Stimulated activated CD4-positive, alpha-beta T cell treated with anti-CD3 and anti-CD28 coated beads, Interleukin-4, amount 100 ng/mL, for 4 hours (primary cell): Measurements from ENCODE around the gene WNT9A.
"Not testable (repeated sequence)": the region's sequence is repeated elsewhere in the genome, so short reads cannot be mapped to it uniquely, and the experiment has no call there.

Experiments used
- DNase-seq, 2 experiments: peaks; one replicate each; pipeline ENCODE4 v3.0.0-alpha.2; 2020

WNT9A gene

GRCh38 chr1:227909923-227910328, 37.8 kb downstream of the WNT9A start:
- DNase-seq, result not testable (repeated sequence)

GRCh38 chr1:227909188-227909587, 38.5 kb downstream of the WNT9A start:
- no peak for DNase-seq

DNA sequence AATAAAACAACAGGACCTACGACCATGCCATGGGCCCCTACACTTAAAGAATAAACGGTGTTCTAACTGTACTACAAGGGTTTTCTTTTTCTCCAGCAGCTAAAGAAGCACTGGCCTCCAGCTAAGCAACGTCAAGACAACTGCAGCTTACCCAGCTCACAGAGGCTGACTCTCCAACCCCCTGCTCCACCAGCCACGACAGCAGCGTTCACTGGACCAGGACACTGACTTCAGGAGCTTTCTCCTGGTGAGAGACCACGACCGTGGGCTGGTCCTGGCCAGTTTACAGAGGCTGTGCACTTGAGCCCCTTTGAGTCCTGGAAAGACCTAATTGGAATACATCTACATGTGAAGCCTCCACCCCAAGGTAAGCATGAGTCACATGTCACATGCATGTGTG, 39.4 kb downstream of the WNT9A start:
- no peak for DNase-seq

- no peak for DNase-seq
Observed at GRCh38 chr1:227907439-227908015, 40.2 kb downstream of the WNT9A start.

- DNase-seq, result no peak
Observed at GRCh38 chr1:227906550-227907071, 41.1 kb downstream of the WNT9A start.

DNA sequence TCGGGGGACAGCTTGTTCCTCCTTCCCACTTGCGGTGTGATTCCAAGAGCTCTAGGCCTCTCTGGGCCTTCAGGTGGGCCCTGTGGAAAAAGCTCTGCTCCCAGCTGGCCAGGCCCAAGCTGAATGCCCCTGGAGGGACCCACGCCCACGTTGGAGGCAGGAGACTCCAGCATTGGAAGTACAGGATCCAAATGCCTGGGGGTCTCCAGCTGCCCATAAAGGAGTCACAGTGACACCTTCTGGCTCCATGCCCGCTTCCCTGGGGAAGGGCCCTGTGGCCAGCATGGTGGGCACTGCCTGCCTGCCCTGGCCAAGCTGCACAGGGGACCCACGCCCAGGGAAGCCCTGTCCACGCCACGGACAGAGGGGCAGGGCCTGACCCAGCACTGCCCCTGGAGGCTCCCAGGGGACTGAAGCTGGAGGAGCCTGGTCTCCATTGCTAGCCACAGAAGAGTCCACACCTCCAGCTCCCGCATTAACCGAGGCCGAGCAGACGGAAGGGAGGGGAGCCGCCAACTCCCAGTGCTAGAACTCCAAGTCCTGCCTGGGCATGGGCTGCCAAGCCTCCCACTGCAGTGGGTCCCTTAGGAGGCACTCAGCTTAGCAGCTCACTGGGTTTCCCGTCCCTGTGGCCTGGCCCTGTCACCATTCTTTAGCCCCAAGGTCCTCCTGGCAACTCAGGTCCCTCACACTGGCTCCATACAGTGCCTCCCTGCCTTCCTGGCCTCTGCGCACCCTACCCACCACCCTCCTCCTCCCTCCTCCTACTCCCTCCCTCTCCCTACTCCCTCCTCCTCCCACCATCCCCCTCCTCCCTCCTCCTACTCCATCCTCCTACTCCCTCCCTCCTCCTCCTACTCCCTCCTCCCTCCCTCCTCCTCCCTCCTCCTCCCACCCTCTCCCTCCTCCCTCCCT, 41.9 kb downstream of the WNT9A start:
- no peak for DNase-seq

- DNase-seq, result no peak
Observed at GRCh38 chr1:227904541-227905335, 43.0 kb downstream of the WNT9A start.

- DNase-seq, result no peak
Observed at GRCh38 chr1:227903614-227904501, 43.9 kb downstream of the WNT9A start.

- DNase-seq, result no peak
Observed at GRCh38 chr1:227903061-227903521, 44.6 kb downstream of the WNT9A start.

DNA sequence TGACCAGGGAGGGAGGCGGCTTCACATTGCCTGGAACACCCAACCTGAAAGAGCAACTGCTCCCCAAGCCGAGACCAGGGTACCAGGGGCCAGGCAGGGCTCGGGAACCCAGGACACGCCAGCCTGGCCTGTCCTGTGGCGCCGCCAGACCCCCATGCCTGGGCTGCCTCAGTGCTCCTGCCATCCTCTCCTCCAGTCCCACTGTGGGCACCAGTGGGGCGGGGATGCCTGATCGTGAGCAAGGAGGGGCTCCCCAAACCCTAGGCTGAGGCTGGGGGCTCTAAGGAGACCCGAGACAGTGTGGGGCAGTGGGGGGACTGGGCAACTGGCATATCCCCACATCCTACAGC, 45.1 kb downstream of the WNT9A start:
- DNase-seq, result no peak

- DNase-seq, result no peak
Observed at GRCh38 chr1:227901906-227902640, 45.7 kb downstream of the WNT9A start.

DNA sequence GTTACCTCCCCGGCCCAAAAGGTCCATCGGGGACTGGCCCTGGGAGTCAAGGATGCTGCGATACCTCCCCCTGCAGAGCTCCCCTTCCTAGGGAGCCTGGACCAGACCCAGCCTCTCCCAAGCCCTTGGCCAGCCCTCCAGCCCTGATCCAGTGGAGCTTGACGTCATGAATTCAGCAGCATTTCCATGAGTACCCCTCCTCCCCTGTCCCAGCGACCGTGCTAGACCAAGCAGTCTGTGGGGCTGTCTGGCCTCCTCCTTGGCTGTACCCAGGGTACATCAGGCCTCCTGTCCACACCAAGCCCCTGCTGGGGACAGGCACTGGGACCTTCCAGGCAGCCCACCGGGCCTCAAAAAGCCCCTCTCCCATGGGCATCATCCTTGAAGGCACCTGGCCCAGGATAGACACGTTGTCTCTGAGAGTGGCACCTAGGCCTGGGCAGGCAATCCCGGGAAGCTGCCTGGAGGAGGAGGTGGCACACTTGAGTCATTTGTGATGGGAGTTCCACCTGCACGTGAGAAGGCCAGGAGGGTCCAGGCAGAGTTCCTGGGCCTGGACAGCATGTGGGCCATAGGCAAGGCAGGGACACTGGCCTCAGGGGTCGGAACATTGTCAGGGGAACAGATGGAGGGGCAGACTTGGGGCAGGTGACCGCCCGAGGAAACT, 46.4 kb downstream of the WNT9A start:
- no peak for DNase-seq

GRCh38 chr1:227900571-227901051, 47.1 kb downstream of the WNT9A start:
- DNase-seq, result no peak

DNA sequence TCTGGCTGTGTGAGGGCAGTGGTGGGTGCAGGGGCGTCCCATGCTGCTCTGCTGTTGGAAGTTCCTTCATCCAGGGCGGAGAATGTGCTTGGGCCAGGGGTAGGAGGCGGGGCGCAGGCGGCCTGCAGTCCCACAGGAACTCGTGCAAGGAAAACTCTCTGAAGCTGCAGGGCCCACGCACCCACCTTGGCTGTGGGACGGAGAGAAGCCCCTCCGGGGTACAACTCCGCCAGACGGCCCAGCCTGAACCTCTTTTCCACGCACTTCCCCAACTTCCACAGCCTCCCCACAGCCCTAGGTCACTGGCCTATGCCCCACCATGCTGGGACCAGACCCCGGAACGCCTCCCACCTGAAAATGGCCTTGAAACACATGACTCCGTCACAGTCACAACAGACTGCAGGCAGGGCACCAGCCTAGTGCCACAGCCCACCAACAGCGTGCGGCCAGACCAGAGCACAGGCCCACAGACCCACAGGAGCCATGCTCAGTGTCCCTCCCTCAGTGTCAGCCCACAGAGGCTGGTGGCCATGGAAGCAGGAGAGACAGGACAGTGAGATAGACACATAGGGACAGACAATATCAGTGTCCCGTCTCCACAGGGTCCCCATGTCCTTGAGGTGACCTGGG, 47.8 kb downstream of the WNT9A start:
- no peak for DNase-seq

- DNase-seq, result no peak
Observed at GRCh38 chr1:227899141-227899819, 48.5 kb downstream of the WNT9A start.

DNA sequence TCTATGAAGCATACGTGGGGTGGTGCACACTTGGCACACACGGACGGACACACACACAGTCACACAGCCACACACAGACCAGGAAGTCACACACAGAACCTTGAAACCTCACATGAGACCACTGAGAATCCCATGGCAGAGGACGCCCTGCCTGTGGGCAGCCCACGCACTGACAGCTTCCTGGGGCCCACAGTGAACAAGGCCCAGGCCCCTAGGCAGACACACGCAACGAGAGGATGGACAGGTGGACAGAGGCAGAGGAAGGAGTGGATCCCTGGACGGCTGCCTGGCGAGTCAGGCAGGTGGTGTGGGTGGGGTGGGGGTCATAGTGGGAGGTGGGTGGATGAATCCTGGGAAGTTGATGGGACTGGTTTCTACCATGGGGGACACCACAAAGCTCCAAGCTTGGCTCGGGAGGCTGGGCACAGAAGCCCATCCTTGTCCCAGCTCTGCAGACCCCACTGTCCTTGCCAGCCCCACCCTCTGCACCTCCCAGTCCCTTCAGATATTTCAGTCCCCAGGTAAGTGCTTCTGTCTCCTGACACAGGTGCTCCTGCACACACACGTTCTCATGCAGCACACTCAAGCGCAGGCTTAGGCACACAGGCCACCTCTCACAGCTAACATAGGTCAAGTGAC, 49.1 kb downstream of the WNT9A start:
- peak in 1 of 2 experiments; percentile 0 for DNase-seq

DNA sequence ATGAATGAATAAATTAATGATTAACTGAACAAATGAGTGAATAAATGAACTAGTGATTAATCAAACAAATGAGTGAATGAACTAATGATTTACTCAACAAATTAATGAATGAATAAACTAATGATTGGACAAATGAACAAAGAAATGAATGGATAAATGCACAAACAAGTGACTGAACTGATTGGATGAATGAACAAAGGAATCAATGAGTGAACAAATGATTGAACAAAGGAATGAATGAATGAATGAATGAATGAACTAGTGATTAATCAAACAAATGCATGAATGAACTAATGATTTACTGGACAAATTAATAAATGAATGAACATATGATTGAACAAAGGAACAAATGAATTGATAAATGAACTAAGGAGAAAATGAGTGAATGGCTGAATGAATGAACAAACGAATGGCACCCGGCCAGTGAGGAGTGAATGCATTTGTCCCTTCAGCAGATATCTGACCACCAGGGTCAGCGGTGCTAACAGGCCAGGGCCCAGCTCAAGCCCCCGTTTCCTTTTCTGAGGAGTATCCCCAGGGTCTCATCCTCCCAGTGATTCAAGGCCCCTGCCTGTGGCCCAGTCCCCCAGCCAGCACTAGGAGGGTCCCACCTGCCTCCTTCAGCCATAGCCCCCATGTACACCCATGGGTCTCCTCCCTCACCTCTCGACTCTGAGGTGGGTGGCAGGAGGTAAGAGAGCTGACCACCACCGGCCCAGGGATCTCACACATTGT, 49.9 kb downstream of the WNT9A start:
- peak in 1 of 2 experiments; percentile 1 for DNase-seq
